CD4-positive, alpha-beta memory T cell (primary cell): ENCODE results near the gene B9D1. TPM values are rescaled to one million over a fixed set of nuclear protein-coding genes. Genes with fewer than 3 reads are reported as not detected.

Experiments used
- CTCF ChIA-PET: fragments of 350-600 bp; sonication (Branson Sonifier 250); formaldehyde crosslinking; loops from one replicate; lab custom pipeline; 2021; ENCODE audit warnings: inconsistent platforms; ENCODE audit not compliant: partially characterized antibody; lab: Charles Lee
- POLR2A ChIA-PET: fragments of 350-600 bp; sonication (Branson Sonifier 250); formaldehyde crosslinking; loops from one replicate; lab custom pipeline; 2021; ENCODE audit not compliant: partially characterized antibody; lab: Charles Lee
- DNase-seq, 5 donors: peaks; one replicate each; pipeline versions ENCODE4 v3.0.0 to v3.0.0-alpha.2; 2020 to 2022; ENCODE audit warnings: mixed read lengths in 1 of 5
- H3K27ac ChIP-seq: one replicate; pipeline ENCODE4 v1.7.0; 2013; ENCODE audit warnings: low read depth, low read length
- H3K27me3 ChIP-seq: 2 replicates; pipeline ENCODE4 v1.7.0; 2013; ENCODE audit warnings: mild to moderate bottlenecking, low read length, moderate library complexity; ENCODE audit not compliant: insufficient read depth
- H3K36me3 ChIP-seq: 2 replicates; pipeline ENCODE4 v1.7.0; 2013; ENCODE audit warnings: mild to moderate bottlenecking, low read length, moderate library complexity; ENCODE audit not compliant: insufficient read depth
- H3K4me1 ChIP-seq: 2 replicates; pipeline ENCODE4 v1.7.0; 2013; ENCODE audit warnings: mild to moderate bottlenecking, low read length, moderate library complexity; ENCODE audit not compliant: insufficient read depth
- H3K4me3 ChIP-seq, 2 donors: one replicate each; pipeline ENCODE4 v1.7.0; 2013; ENCODE audit warnings: low read length in 2 of 2, mild to moderate bottlenecking in 1 of 2
- H3K9me3 ChIP-seq, 2 donors: one replicate each; pipeline ENCODE4 v1.7.0; 2013; ENCODE audit warnings: low read length in 2 of 2, control low read depth in 1 of 2; ENCODE audit not compliant: control insufficient read depth in 1 of 2
- H3K27ac Mint-ChIP-seq, 7 donors: one replicate each; pipeline ENCODE4 v1.8.0; 2020 to 2021; ENCODE audit warnings: mixed read lengths in 7 of 7, mild to moderate bottlenecking in 6 of 7, inconsistent platforms in 3 of 7, moderate library complexity in 3 of 7
- H3K27me3 Mint-ChIP-seq, 2 donors: one replicate each; pipeline ENCODE4 v1.8.0; 2020 to 2021; ENCODE audit warnings: mixed read lengths in 2 of 2
- H3K36me3 Mint-ChIP-seq, 2 donors: one replicate each; pipeline ENCODE4 v1.8.0; 2020 to 2021; ENCODE audit warnings: mixed read lengths in 2 of 2, inconsistent platforms in 1 of 2, mild to moderate bottlenecking in 1 of 2
- H3K4me1 Mint-ChIP-seq, 4 donors: one replicate each; pipeline ENCODE4 v1.8.0; 2020 to 2021; ENCODE audit warnings: mixed read lengths in 4 of 4, mild to moderate bottlenecking in 1 of 4
- H3K4me3 Mint-ChIP-seq, 8 donors: one replicate each; pipeline ENCODE4 v1.8.0; 2020 to 2021; ENCODE audit warnings: mixed read lengths in 8 of 8, mild to moderate bottlenecking in 7 of 8, moderate library complexity in 6 of 8, inconsistent platforms in 3 of 8
- H3K9me3 Mint-ChIP-seq, 8 donors: one replicate each; pipeline ENCODE4 v1.8.0; 2020 to 2021; ENCODE audit warnings: mixed read lengths in 8 of 8, mild to moderate bottlenecking in 5 of 8, inconsistent platforms in 3 of 8, moderate library complexity in 1 of 8
- intact Hi-C: fragments of 100-400 bp; cut with micrococcal nuclease; formaldehyde crosslinking; loops from one replicate; pipeline ENCODE4 v1.15.1; 2023
- polyA plus RNA-seq, 2 donors: library from polyadenylated mRNA; unstranded; fragments of 300-500 nt; fragmentation: Illumina TruSeq; gene quantifications; one replicate each; pipeline ENCODE4 v1.2.3, GENCODE V29; 2021
- total RNA-seq, 2 experiments: library from RNA; stranded (reverse); gene quantifications; one replicate each; pipeline ENCODE4 v1.2.3, GENCODE V29; 2021

The B9D1 gene
- total and polyA plus RNA-seq, 4 experiments from 2014 or later: 0.29 to 2.8 (median 2.5) TPM; not detected in 1

DNA sequence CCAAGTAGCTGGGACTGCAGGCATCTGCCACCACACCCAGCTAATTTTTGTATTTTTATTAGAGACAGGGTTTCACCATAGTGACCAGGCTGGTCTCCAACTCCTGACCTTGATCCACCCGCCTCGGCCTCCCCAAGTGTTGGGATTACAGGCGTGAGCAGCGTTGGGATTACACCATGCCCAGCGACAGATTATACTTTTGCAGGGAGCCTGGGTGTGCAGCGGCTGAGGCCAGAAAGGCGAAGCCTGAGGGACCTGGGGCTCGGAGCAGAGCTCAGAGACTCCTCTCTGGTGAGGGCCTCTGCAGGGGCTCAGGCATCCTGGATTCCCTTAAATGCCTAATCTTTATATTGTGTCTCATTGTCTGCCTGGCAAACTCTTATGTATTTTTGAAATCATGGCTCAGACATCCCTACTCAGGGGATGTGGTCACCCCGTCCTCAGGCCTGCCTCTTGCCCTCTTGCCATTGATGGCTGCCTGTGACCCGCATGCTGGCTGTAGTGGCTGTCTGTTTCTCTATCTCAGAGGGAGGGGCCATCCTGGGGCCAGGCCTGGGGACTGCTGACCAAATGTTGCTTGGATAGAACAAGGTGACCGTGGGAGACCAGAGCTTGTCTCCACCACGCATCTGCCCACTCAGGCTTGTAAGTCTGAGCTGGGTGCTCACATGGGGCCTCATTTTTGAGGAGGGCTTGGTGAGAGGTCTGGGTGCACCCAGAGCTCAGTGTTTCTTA, 42.6 kb downstream of the B9D1 start:
- no peaks in the 10 kb centered on the region for H3K36me3 ChIP-seq
- no peak overlapping the region for H3K27ac Mint-ChIP-seq
- peaks cover 0 to 1% of the 10 kb centered on the region in 2 donors for H3K9me3 ChIP-seq
- no peaks in the 10 kb centered on the region for H3K4me1 Mint-ChIP-seq
- H3K27me3 Mint-ChIP-seq: peaks cover 2 to 5% of the 10 kb centered on the region in 2 donors
- ChIA-PET CTCF (no interaction called here), POLR2A (no interaction called here)
- intact Hi-C loops: no loop called here
- no peaks in the 10 kb centered on the region for H3K27me3 ChIP-seq
- peaks cover 0 to 7% (median 2%) of the 10 kb centered on the region in 8 donors for H3K9me3 Mint-ChIP-seq
- no peaks in the 10 kb centered on the region for H3K36me3 Mint-ChIP-seq
- no peak overlapping the region for H3K4me3 ChIP-seq
- H3K27ac ChIP-seq: no peak overlapping the region
- DNase-seq: no peak
- no peaks in the 10 kb centered on the region for H3K4me1 ChIP-seq
- H3K4me3 Mint-ChIP-seq: no peak overlapping the region

DNA sequence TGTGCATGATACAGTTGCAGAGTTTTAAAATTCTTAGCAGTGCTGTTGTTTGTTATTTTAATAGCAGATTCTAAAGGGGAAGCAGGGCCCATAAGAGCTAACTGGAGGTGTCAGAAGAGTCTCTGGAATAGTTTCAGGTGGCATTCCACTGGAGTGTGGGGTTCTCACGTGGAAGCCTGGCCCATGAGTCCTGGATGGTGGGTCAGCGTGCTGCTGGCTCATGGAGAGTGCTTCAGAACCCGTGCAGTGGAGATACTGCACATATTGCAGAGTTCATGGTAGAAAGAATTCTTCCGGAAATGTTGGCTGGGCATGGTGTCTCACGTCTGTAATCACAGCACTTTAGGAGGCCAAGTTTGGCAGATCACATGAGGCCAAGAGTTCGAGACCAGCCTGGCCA, 43.9 kb downstream of the B9D1 start:
- H3K27ac Mint-ChIP-seq: peak overlapping the region in 1 of 7 donors; percentile 4
- H3K9me3 Mint-ChIP-seq: no peaks in the 10 kb centered on the region
- peaks cover 0 to 4% of the 10 kb centered on the region in 2 donors for H3K36me3 Mint-ChIP-seq
- no peak overlapping the region for H3K4me3 ChIP-seq
- no peaks in the 10 kb centered on the region for H3K4me1 Mint-ChIP-seq
- no peak for DNase-seq
- H3K27ac ChIP-seq: no peak overlapping the region
- H3K27me3 Mint-ChIP-seq: peaks cover 2 to 5% of the 10 kb centered on the region in 2 donors
- ChIA-PET POLR2A (no interaction called here), CTCF (no interaction called here)
- no peak overlapping the region for H3K4me3 Mint-ChIP-seq
- H3K36me3 ChIP-seq: no peaks in the 10 kb centered on the region
- no peaks in the 10 kb centered on the region for H3K9me3 ChIP-seq
- intact Hi-C loops: no loop called here
- H3K27me3 ChIP-seq: no peaks in the 10 kb centered on the region
- H3K4me1 ChIP-seq: no peaks in the 10 kb centered on the region

- H3K4me3 ChIP-seq: no peak overlapping the region
- H3K27me3 ChIP-seq: no peaks in the 10 kb centered on the region
- DNase-seq: no peak
- Mint-ChIP-seq H3K9me3 (no peaks in the 10 kb centered on the region), H3K4me3 (no peak overlapping the region), H3K4me1 (no peaks in the 10 kb centered on the region), H3K36me3 (peaks cover 0 to 4% of the 10 kb centered on the region in 2 donors), H3K27me3 (peaks cover 5 to 7% of the 10 kb centered on the region in 2 donors), H3K27ac (no peak overlapping the region)
- CTCF ChIA-PET: no interaction called here
- no peak overlapping the region for H3K27ac ChIP-seq
- POLR2A ChIA-PET: no interaction called here
- H3K4me1 ChIP-seq: no peaks in the 10 kb centered on the region
- H3K9me3 ChIP-seq: no peaks in the 10 kb centered on the region
- intact Hi-C loops: no loop called here
- no peaks in the 10 kb centered on the region for H3K36me3 ChIP-seq
Observed at GRCh38 chr17:19317359-19318095, 45.0 kb downstream of the B9D1 start.

GRCh38 chr17:19316761-19317358, 45.7 kb downstream of the B9D1 start:
- H3K27ac Mint-ChIP-seq: no peak overlapping the region
- ChIA-PET POLR2A (no interaction called here), CTCF (no interaction called here)
- no peak overlapping the region for H3K27ac ChIP-seq
- no peaks in the 10 kb centered on the region for H3K9me3 Mint-ChIP-seq
- DNase-seq: no peak
- no peak overlapping the region for H3K4me3 Mint-ChIP-seq
- no peaks in the 10 kb centered on the region for H3K9me3 ChIP-seq
- peaks cover 0 to 8% of the 10 kb centered on the region in 2 donors for H3K36me3 Mint-ChIP-seq
- no peaks in the 10 kb centered on the region for H3K36me3 ChIP-seq
- H3K27me3 Mint-ChIP-seq: peaks cover 4 to 7% of the 10 kb centered on the region in 2 donors
- H3K4me1 Mint-ChIP-seq: no peaks in the 10 kb centered on the region
- no peaks in the 10 kb centered on the region for H3K27me3 ChIP-seq
- no peaks in the 10 kb centered on the region for H3K4me1 ChIP-seq
- H3K4me3 ChIP-seq: no peak overlapping the region
- intact Hi-C loops: no loop called here

DNA sequence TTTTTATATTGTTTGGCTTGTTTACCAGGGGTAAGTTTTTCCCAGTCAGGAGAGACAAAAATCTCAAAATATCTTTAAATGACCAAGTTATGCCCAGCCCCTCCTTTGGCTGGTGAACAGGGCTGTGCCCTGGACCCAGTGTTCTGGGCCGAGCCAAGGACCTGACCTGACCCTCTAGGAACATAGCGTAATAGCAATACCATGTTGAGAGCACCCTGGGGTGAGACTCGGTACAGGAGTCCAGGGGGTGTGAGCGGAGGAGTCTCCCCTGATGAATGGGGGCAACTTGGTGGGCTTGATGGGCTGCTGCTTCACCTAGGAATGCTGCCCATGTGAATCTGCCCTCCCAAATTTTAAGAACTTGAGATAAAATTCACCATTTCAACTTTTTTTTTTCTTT, 47.4 kb downstream of the B9D1 start:
- peaks cover 0 to 10% of the 10 kb centered on the region in 2 donors for H3K36me3 Mint-ChIP-seq
- ChIA-PET CTCF (no interaction called here), POLR2A (no interaction called here)
- H3K27me3 Mint-ChIP-seq: peaks cover 3 to 5% of the 10 kb centered on the region in 2 donors
- Histone ChIP-seq H3K27me3 (no peaks in the 10 kb centered on the region), H3K36me3 (no peaks in the 10 kb centered on the region), H3K4me3 (no peak overlapping the region), H3K27ac (no peak overlapping the region), H3K4me1 (no peaks in the 10 kb centered on the region), H3K9me3 (no peaks in the 10 kb centered on the region)
- no peaks in the 10 kb centered on the region for H3K4me1 Mint-ChIP-seq
- no peak for DNase-seq
- intact Hi-C loops: no loop called here
- no peak overlapping the region for H3K27ac Mint-ChIP-seq
- H3K9me3 Mint-ChIP-seq: no peaks in the 10 kb centered on the region
- no peak overlapping the region for H3K4me3 Mint-ChIP-seq

GRCh38 chr17:19313746-19314651, 48.5 kb downstream of the B9D1 start:
- peaks cover 3 to 5% of the 10 kb centered on the region in 2 donors for H3K27me3 Mint-ChIP-seq
- no peaks in the 10 kb centered on the region for H3K27me3 ChIP-seq
- no peak overlapping the region for H3K27ac ChIP-seq
- H3K36me3 Mint-ChIP-seq: peaks cover 0 to 10% of the 10 kb centered on the region in 2 donors
- H3K4me1 ChIP-seq: no peaks in the 10 kb centered on the region
- H3K9me3 Mint-ChIP-seq: no peaks in the 10 kb centered on the region
- no peak overlapping the region for H3K4me3 ChIP-seq
- intact Hi-C loops: no loop called here
- H3K27ac Mint-ChIP-seq: no peak overlapping the region
- H3K36me3 ChIP-seq: no peaks in the 10 kb centered on the region
- H3K4me1 Mint-ChIP-seq: no peaks in the 10 kb centered on the region
- H3K9me3 ChIP-seq: no peaks in the 10 kb centered on the region
- POLR2A ChIA-PET: no interaction called here
- CTCF ChIA-PET: no interaction called here
- no peak for DNase-seq
- no peak overlapping the region for H3K4me3 Mint-ChIP-seq
